ENCODE measurements around the gene MCRIP2. TPM values are rescaled to one million over a fixed set of nuclear protein-coding genes. Genes with fewer than 3 reads are reported as not detected.

The MCRIP2 gene
- total and polyA plus RNA-seq, 9 of the 15 experiments (the other 6 are each of a cell fraction or from before 2014, with no cell fraction given) = 0.80 to 120 (median 35.2) TPM

- TF ChIP-seq BCLAF1 (IDR thresholded peaks at IDR 0.05; ENCODE audit: borderline replicate concordance in 1 of 2, control insufficient read depth in 1 of 2, low read depth in 2 of 2, low read length in 1 of 2) = 0 out of 4 replicates have a peak, but pooled peaks of 1 of the 2 experiments have one; percentile 69
- TF ChIP-seq ZNF740 (CRISPR knock-in tag; IDR thresholded peaks at IDR 0.05) = 0 out of 2 replicates have a peak, but pooled peaks have one; percentile 50
- no peak for TF ChIP-seq ZNF740 (tag; IDR thresholded peaks at IDR 0.05)
- peak; percentile 74; the same call in 1 of the 2 replicates for TF ChIP-seq RFX5 (IDR thresholded peaks at IDR 0.05; ENCODE audit: low read depth, low read length)
- TF ChIP-seq FOXA3 (CRISPR knock-in tag; conservative IDR thresholded peaks at IDR 0.05 in 1 of 2, IDR thresholded peaks at IDR 0.05 in 1 of 2) = no peak
- peak; percentile 96 for TF ChIP-seq CXXC5 (CRISPR knock-in tag; IDR thresholded peaks at IDR 0.05)
- TF ChIP-seq ZEB2 (IDR thresholded peaks at IDR 0.05) = peak; percentile 48; the same call in 1 of the 2 replicates
- peak; percentile 45 for TF ChIP-seq CTCFL (IDR thresholded peaks at IDR 0.05; ENCODE audit: borderline replicate concordance, insufficient read depth, low read depth, low read length, poor library complexity, severe bottlenecking)
- TF ChIP-seq ZNF583 (CRISPR knock-in tag; IDR thresholded peaks at IDR 0.05) = no peak
- peak; percentile 66; the same call in 1 of the 2 replicates for TF ChIP-seq MITF (IDR thresholded peaks at IDR 0.05)
- TF ChIP-seq ZNF511 (CRISPR knock-in tag; IDR thresholded peaks at IDR 0.05) = peak; percentile 76; the same call in 1 of the 2 replicates
Measured at GRCh38 chr16:636206-637080, 5.2 kb upstream of the MCRIP2 start, which contains the start of gene METTL26 (continued).
